Stimulated activated CD4-positive, alpha-beta T cell treated with anti-CD3 and anti-CD28 coated beads, Interleukin-12 subunit alpha, Interleukin-12 subunit beta, amount 100 ng/mL, for 4 hours (primary cell): ENCODE results near the gene KDR.

ENCODE experiments used
- DNase-seq: peaks from one replicate; pipeline ENCODE4 v3.0.0-alpha.2; 2020

KDR gene

DNA sequence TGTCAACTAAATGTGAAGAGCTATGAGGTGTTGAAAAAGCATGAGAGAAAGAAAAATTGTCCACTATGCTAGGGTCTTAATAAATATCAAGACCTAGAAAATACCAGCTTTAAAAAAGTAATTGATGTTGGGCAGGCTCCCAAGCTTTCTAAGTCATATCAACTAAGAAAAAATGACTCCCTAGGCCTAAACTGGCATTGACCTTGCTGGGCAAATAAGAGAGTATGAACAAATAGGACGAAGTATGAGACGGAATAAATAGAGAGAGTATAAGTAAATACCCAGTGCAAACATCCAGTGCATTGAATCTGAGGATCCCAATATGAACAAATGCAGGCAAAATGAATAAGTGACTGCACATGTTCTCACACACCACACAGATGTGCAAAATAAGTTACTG lies 3.2 kb downstream of the KDR start:
- DNase-seq, result no peak

DNA sequence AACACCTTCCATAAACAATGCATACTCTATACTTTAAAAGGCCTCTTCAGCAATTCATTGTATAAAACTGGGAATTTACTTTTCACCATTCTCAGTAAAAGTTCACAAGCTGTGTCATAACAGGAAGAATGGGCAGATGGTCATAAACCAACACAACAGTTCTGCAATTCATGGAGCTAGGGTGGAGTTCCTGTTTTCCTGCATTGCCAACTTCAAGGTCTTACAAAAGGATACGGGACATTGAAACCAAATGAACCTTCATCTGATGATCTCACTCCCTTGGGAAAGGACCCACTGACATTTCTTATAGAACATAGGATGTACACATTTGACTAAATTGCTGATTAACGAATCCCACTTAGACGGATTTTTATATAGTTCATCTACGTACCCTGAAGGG lies 4.1 kb downstream of the KDR start:
- DNase-seq, result no peak

DNA sequence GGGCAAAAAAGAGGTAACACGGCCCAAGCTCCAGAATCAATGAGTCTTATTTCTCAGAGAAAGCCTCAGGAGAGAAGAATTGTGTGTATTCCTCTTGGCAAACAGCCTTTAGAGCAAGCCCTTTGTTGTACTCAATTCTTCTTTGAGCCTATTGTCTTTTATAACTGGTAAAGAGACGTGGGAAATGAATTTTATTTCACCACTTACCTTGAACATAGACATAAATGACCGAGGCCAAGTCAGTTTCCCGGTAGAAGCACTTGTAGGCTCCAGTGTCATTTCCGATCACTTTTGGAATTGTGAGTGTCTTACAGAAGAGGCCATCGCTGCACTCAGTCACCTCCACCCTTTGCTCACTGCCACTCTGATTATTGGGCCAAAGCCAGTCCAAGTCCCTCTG lies 7.0 kb downstream of the KDR start:
- DNase-seq, result no peak

DNA sequence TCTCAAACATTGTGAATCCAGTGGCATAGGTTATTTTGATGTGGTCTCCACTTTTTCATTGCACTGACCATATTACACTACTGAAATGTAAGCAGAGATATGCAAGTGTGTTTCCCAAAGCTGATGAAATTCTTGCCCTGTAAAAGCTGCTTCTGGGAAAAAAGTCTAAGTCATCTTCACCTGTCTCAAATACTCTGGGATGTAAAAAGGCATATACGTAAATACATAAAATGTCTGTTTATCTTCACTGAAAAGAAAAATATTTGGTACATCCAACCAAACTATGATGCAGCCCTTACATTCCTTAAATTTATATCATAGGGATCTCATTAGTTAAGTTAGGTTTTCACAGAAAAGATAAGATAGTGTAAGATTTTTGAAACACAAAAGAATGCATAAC lies 7.9 kb downstream of the KDR start:
- no peak for DNase-seq

DNA sequence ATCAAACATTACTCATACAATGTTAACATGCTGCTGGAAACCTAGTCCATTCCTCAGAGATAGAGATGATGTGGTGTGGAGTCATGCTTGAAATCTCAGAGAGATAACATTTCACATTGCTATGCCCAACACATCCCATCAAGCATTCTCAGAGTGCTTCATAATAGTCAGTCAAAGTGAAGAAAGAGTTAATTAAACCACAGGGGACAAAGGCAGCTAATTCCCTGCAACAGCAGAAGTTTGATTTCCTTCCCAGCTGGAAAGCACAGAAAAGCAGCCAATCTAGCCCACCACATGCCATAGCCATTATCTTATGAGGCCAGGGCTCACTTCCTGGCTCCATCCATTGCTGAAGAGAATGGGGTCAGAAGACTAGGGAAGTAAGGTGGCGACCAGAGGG lies 8.9 kb downstream of the KDR start:
- DNase-seq, result no peak

DNA sequence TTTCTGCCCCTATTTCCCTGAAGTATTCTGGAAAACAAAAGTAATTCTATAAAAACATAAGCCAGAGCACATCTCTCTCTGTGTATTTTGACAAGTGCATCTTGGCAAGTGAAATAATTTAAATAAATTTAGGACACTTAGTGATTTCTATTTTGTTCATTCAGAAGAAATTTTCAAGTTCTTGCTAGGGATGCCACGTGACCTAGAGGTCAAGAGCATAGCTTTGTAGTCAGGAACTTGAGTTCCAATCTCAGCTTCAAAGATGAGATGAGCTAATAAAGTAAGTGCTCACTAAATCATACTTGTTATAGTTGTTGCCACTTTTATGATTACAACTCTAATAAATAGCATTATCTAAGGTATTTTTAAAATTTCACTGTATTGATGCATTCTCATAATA lies 13.8 kb downstream of the KDR start:
- no peak for DNase-seq

DNA sequence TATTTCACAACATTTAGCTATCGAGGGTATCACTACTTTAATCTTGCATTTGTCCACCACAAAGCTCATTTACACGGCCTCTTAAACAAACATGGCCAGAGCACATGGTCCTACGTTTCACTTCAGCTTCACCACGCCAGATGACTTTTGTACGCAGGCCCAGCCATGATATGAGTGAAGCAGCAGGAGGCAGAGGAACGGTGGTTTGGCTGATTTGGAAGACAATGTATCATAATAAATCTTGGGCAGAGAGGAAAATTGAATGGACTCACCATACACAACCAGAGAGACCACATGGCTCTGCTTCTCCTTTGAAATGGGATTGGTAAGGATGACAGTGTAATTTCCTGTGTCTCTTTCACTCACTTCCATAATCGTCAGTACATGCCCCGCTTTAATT lies 15.3 kb downstream of the KDR start:
- no peak for DNase-seq

DNA sequence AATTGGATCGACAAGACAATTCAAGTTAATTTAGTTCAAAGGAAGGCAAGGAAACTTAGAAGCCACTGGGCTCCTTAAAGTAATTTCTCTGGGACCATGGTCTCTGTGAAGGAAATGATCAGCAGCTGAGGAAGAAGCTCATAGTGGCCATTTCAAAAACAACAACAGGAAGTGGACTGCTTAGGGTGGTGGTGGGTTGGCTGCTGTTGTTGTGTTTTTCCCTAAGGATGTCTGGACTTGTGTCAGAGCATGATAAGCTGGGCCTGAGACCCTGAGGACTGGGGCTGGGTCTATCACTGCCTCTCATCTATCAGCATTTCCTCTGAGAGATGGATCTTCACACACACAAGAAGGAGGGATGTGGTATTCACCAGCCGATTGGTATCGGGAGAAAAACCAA lies 18.3 kb downstream of the KDR start:
- DNase-seq, result no peak

DNA sequence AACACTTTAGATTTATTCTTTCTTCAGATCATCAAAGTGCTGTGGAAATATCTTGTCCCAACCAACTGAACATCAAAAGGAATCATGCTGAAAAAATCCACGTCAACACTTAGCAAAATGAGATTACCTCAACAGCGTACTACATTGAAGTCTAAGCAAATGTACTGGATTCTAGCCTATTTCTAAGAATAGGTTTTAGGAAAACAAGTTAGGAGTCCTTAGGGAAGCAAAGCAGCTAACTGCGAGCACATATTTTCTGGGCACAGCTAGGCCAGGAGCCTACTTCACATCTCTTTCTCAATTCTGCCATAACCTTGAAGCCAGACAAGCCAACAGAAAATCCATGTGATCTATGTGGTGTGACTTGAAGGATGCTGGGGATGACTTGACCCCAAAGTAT lies 22.2 kb downstream of the KDR start:
- DNase-seq, result no peak

DNA sequence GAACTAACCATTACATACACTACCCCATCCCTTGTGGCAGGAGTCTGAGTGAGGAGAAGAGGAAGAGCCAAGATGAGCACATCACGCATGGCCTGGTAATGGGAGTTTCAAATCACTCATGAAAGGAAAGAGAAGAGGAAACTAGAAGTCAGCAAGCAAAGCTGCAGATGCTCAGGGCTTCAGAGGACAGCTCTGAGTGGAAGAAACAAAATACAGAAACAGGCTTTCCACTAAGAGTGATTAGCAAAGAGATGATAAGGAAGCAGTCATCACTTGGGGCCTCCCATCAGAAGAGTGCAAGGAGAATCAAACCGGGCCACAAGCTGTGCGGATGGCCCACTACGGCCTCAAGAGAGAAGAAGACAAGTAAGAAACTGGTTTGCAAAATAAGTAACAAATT lies 25.6 kb downstream of the KDR start:
- no peak for DNase-seq

DNA sequence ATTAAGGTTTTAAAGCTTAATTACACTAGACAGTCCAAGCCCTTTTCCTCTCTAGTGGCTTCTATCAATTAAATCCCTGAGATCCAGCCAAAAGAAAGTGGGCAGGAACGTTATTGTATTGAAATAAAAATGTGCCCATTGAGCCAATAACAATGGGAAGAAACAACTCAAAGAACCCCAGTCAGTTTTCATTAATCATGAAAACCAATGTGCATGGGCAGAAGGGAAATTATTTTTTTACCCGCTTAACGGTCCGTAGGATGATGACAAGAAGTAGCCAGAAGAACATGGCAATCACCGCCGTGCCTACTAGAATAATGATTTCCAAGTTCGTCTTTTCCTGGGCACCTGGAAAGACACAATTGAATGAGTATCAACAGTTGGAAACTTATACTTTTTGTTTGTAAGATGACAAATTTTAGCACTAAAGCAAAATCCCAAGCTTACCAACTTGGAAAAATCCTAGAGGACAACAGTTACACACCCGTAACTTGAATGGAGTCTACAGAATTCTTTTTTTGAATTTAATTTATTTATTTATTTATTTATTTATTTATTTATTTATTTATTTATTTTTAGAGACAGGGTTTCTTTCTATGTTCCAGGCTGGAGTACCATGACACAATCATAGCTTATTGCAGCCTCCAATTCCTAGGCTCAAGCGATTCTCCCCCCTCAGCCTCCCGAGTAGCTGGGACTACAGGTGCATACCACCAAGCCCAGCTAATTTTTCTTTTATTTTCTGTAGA lies 26.8 kb downstream of the KDR start:
- DNase-seq, result no peak

DNA sequence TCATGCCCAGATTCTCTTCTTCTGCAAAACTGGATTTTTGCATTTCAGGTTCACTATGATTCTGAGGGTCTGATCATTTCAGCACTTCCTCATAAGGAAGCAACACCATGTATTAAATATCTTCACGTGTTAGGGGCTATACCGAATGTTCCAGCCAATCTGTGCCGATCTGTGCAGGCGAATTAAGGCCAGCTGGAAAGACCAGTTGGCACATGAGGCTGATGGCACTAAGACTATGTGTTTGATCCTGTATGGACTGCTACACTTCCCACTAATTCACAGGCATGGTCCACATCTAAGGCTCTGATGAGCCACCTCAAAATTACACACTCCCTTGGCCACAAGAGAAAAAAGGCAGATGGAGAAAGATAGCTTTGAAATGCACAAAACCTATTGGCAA lies 28.8 kb downstream of the KDR start:
- DNase-seq, result no peak

DNA sequence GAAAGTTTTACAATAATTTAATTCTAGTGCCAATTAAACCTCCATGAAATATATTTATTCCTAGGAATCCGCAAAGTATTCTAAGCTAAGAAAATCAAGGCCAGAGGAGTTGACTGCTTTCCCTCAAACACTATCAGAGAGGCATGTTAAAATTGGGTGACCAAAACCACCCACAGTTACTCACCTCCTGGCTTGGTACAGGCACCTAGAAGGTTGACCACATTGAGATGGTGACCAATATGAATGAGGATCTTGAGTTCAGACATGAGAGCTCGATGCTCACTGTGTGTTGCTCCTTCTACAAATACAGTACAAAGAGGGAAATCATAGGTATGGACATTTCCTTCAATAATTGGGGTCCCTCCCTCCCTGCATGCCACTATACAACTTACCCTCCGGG lies 29.4 kb downstream of the KDR start:
- no peak for DNase-seq

DNA sequence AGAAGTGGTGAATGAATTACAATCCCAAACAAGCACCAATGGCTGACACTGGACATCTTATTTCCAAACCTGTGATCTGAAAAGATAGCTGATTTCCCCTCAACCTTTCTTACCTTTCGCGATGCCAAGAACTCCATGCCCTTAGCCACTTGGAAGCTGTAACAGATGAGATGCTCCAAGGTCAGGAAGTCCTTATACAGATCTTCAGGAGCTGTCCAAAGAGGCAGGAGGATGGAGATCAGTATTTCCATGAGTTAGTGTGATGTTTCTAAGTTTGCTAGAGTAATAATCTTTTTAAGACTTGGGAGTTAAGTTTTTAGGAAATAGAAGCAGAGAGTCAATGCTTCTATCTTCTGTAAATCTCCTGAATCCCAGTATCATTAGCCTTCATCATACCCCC lies 32.9 kb downstream of the KDR start:
- DNase-seq, result no peak

DNA sequence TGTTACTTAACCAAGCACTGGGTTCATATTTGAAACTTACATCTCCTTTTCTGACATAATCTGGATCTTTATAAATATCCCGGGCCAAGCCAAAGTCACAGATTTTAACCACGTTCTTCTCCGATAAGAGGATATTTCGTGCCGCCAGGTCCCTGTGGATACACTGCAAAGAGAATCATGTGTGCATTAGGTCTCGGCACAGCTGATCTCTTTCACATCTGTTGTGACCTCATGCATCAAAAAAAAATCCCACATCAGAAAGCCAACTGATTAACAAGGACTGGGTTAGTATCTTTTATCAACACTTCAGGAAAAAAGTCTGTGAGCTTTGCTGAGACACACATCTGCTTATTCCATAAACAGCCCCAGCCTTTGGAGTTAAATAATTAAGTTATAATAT lies 35.5 kb downstream of the KDR start:
- DNase-seq, result no peak

DNA sequence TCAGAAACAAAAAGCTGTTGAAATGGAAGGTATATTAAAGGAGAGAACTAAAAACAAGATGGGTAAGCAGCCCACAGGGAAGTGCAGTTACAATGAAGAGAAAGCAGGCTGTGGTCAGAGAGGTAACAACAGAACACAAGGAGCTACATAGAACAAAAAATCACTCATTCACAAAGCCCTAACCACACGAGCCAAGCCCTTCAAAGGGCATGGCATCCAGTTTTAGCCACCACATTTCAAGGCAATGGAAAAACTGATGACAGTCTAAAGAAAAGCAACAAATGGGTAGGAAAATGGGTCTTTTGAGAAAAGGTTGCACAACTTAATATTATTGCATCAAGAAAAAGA lies 37.5 kb downstream of the KDR start:
- DNase-seq, result no peak

DNA sequence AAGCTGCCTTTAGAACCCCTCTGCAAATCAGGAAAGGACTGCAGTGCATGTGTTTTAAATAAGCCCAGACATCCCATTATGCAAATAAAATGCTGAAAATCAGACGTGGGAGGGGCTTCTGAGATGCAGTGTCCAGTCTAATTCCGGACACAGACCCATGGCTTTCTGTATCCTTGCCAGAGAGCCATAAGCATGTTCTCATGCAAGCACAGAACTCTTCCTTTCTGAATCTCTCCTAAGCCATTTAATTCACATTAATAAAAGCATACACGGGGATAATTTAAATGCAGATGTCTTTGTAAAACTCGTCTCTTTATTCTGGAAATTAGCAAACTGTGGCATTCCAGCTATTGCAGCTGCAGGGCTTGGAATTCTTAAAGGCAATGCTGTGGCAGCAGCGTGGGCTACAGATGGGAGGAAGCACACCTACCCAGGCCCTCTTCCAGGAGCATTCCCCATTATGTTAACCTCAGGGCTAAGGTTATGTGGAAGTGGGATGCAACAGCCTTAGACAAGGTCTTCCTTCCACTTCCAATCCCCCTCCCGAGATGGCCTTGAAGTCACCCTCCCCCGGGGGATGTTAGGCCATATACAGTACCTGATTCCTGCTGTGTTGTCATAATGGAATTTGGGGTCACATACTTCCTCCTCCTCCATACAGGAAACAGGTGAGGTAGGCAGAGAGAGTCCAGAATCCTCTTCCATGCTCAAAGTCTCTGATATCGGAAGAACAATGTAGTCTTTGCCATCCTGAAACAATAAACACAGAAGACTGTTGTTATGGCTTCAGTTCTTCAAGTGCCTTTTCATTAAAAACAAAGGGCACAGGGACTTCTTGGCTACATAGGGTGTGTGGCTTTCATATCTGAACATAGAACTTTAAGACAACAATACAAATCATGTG lies 38.1 kb downstream of the KDR start:
- no peak for DNase-seq

DNA sequence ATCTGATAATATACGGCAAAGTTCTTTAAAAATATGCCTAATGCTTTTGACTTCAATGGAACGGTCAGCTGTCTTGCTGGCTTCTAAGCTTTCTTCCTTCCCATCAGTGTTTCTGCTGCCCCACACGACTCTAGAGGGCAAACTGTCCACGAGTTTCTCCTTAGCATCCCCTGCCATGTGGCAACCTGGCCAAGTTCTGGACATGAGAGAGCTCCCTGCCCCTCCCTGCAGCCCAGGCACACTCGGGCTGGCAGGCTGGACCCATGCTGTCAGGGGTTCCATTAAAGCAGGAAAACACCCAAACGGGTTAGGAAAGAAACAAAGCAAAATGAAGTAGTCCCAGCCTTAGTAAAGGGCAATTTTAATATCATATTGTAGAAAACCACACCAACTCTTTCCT lies 38.8 kb downstream of the KDR start:
- DNase-seq, result no peak

DNA sequence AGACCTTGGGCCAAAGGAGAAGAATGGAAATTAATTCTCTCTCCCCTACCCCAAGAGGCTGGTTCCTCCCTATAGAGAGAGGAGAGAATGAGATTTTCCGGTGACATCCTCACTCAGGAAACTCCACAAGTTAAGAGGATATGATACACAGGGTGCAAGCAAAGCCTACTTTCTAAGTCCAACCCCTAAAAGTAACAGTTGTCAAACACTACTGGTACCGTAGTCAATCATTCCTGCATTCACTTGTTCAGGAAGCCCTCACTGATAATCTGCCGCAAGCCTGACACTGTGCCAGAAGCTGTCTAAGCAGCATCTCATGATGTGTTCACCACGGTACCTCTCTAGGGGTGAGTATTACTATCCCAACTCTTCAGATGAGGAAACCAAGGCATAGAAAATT lies 41.7 kb downstream of the KDR start:
- no peak for DNase-seq

DNA sequence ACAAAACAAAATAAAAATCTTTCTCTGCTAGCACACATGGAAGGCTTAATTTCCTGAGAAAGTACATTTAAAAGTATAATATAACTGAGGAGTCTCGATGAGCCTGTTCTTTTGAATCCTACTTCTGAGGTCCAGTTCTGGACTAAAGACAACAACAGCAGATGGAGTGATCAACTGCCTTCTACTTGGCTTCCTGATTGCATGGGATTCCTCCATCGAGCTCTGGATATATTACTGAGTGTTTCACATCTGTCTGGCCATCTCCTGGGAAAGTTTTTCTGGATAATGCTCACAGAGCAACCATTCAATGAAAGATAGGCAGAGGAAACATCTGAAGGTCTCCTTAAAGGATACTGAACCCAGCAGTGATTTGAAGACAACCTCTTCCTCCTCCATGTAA lies 42.6 kb downstream of the KDR start:
- no peak for DNase-seq

DNA sequence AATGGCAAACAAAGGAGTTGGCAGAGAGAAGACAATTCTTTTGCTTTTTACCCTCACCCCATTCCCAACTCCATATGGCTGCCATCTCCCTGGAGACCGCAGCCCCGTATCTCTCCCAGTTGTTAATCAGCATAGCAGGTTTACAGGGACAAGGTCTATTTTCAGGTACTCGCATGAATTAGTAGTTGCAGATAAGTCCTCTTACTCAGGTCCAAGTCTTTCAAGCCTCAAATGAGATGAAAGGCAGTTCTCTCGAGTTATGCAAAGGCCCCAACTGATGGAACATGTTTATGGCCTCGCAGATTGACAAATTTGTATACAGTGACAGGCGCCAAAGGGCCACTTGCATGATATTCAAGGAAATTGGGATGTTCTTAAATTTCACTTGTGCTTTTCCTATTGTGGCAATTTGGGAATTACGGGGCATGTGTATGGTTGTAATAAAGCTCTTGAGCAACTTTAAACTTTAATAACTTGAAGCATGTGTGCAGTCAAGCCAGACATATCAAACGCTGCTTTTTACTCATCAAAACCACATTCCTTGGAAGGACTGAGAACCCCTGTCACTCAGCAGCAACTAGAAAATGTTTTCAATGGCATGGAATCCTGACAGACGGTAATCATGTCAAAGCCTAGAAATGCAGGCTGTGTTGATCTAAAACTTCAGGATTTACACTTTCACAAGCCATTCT lies 45.1 kb downstream of the KDR start:
- DNase-seq, result no peak

DNA sequence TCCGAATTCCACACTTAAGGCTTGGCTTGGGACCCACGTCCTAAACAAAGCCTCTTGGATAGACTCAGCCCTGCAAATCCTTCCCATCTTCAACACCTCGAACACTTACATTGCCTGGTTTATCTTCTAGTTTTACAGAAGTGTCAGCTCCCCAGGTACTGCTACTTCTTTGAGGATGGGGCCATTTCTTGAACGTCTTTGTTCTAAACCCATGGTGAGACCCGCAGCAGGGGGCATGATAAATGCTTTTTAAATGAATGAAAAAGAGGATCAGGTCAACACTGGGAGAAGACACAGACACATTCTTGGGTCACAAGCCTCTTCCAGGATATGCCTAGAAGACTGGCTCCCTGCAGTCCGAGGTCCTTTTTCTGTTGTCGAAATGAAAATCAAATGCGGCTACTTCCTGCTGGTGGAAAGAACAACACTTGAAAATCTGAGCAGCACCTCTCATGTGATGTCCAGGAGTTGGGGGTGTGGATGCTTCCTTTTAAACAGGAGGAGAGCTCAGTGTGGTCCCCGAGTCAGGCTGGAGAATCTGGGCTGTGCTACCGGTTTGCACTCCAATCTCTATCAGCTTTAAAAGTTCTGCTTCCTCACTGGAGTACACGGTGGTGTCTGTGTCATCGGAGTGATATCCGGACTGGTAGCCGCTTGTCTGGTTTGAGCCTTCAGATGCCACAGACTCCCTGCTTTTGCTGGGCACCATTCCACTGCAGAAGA lies 45.8 kb downstream of the KDR start:
- DNase-seq, result no peak

DNA sequence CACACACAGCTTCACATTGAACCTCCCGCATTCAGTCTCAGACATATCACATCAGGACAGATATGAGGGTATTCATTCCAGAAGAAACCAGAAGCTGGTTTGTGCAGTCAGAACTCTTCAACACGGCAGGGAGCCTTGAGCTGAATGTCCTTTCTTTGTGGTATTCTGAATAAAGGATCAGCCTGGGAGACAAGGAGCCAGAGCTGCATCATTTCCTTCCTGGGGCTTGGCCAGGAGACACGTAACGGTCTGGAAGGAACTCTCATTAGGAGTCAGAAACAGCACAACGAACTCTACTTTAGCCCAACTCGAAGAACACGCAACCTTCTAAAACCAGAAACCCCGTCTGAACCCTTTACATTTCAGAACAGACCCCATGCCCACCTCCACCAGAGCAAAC lies 46.4 kb downstream of the KDR start:
- no peak for DNase-seq
